ENCODE data around the gene TEPSIN.

The TEPSIN gene

DNA sequence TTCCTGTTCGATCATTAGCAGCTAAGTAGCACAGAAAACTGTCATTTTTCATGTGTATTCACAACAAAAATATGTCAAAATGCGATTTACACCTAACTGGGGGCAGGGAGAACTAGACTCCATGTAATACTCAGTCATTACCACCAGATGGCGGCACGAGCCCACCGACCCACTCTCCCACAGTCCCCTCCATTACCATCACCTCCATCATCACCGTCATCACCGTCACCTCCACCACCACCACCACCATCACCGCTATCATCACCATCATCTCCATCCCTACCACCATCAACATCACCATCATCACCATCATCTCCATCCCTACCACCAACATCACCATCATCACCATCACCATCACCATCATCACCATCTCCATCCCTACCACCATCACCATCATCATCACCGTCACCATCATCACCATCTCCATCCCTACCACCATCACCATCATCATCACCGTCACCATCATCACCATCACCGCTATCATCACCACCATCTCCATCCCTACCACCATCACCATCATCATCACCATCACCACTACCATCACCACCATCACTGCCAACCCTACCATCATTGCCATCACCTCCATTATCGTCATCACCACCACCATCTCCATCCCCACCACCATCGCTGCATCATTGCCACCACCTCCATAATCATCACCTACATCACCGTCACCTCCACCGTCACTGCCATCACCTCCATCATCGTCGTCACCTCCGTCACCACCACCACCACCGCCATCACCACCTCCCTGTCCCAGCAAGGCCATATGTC is 14.7 kb upstream of the TEPSIN start:
- Histone ChIP-seq H3K9me3 (ENCODE audit: control insufficient read depth, insufficient read depth, low read length) (no peaks in the 10 kb centered on the region), H3K4me1 (ENCODE audit: control insufficient read depth, insufficient read depth, low read length) (no peaks in the 10 kb centered on the region), H3K9ac (ENCODE audit: low read depth, low read length) (no peak overlapping the region), H3K4me3 (ENCODE audit: low read depth, low read length) (no peak overlapping the region), H3K36me3 (ENCODE audit: control insufficient read depth, insufficient read depth, low read length) (peaks cover 10% of the 10 kb centered on the region), H3K27me3 (ENCODE audit: control insufficient read depth, insufficient read depth, low read length) (no peaks in the 10 kb centered on the region)

DNA sequence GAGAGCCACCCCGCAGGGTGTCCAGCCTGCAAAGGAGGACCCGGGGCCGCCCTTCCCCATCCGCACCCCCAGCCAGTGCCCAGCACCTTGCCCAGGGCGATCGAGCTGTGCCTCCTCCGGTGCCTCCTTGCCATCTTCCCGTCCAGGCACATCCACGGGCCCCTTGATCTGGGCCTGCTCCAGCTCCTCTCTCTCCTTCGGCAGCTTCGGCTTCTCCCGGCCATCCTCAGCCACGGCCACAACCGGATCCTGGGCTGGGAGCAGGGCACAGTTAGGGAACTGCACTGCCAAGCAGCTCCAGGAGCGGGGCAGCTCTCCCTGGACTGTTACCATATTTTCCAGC is 14.1 kb upstream of the TEPSIN start:
- no peaks in the 10 kb centered on the region for H3K27me3 ChIP-seq (ENCODE audit: control insufficient read depth, insufficient read depth, low read length)
- no peaks in the 10 kb centered on the region for H3K4me1 ChIP-seq (ENCODE audit: control insufficient read depth, insufficient read depth, low read length)
- no peaks in the 10 kb centered on the region for H3K9me3 ChIP-seq (ENCODE audit: control insufficient read depth, insufficient read depth, low read length)
- peaks cover 10% of the 10 kb centered on the region for H3K36me3 ChIP-seq (ENCODE audit: control insufficient read depth, insufficient read depth, low read length)
- no peak overlapping the region for H3K4me3 ChIP-seq (ENCODE audit: low read depth, low read length)
- no peak overlapping the region for H3K9ac ChIP-seq (ENCODE audit: low read depth, low read length)

DNA sequence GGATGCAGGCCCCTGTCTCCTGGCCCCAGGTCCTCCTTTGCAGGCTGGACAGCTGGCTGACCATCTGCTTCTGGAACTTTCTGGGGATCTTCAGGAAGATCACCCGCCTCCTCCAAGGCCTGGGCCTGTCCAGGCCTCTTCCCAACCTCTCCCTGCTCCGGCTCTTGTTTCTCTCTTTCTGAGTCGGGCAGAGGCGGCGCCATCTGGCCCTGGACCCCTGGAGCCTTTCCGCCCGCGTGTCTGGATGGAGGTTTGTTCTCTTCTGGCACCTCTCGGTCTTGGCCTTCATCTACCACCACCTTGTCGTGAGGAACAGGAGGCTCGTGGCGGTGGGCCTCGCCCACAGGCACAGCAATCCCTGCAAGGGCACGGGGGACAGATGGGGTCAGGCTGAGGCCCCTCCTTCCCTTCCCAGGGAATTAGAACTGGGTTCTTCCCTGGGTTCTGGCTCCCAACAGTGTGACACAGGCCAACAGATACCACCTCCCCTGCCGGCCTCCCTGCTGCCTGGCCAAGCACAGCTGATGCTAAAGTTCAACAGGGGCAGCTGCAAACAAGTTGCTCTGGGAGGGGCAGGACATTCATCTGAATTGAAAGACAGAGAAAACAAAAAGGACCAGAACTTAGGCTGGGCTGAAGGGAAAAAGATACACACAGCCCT is 13.6 kb upstream of the TEPSIN start:
- H3K9me3 ChIP-seq (ENCODE audit: control insufficient read depth, insufficient read depth, low read length) = no peaks in the 10 kb centered on the region
- peaks cover 10% of the 10 kb centered on the region for H3K36me3 ChIP-seq (ENCODE audit: control insufficient read depth, insufficient read depth, low read length)
- H3K9ac ChIP-seq (ENCODE audit: low read depth, low read length) = no peak overlapping the region
- H3K27me3 ChIP-seq (ENCODE audit: control insufficient read depth, insufficient read depth, low read length) = no peaks in the 10 kb centered on the region
- no peaks in the 10 kb centered on the region for H3K4me1 ChIP-seq (ENCODE audit: control insufficient read depth, insufficient read depth, low read length)
- H3K4me3 ChIP-seq (ENCODE audit: low read depth, low read length) = no peak overlapping the region

DNA sequence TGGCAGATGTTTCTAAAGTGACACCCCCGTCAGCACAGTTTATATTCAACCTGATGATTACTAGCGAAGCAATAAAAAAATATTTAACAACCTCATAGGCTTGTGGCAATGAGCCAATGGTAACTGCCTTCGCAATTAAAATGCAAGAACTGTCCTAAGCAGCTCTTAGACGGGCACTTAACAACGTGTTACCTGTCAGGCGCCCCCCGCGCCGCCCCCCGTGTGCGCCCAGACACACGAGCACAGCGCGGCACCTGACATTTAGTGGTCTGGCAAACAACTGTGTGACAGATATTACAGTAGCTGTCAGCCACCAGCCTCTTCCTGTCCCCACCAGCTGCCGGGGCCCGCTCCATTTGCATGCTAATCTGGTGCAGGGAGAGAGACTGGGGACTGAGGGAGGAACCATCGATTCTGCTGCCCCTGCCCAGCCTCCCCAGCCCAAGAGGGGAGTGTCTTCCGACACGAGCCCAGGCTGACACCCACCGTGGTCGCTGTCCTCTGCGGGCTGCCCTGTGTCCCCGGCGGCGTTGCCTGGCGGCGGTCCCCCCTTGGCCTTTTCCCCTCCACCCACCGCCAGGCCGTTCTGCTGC is 12.9 kb upstream of the TEPSIN start:
- Histone ChIP-seq H3K27me3 (ENCODE audit: control insufficient read depth, insufficient read depth, low read length) (no peaks in the 10 kb centered on the region), H3K36me3 (ENCODE audit: control insufficient read depth, insufficient read depth, low read length) (peaks cover 10% of the 10 kb centered on the region), H3K4me3 (ENCODE audit: low read depth, low read length) (no peak overlapping the region), H3K9ac (ENCODE audit: low read depth, low read length) (no peak overlapping the region), H3K9me3 (ENCODE audit: control insufficient read depth, insufficient read depth, low read length) (no peaks in the 10 kb centered on the region), H3K4me1 (ENCODE audit: control insufficient read depth, insufficient read depth, low read length) (no peaks in the 10 kb centered on the region)

DNA sequence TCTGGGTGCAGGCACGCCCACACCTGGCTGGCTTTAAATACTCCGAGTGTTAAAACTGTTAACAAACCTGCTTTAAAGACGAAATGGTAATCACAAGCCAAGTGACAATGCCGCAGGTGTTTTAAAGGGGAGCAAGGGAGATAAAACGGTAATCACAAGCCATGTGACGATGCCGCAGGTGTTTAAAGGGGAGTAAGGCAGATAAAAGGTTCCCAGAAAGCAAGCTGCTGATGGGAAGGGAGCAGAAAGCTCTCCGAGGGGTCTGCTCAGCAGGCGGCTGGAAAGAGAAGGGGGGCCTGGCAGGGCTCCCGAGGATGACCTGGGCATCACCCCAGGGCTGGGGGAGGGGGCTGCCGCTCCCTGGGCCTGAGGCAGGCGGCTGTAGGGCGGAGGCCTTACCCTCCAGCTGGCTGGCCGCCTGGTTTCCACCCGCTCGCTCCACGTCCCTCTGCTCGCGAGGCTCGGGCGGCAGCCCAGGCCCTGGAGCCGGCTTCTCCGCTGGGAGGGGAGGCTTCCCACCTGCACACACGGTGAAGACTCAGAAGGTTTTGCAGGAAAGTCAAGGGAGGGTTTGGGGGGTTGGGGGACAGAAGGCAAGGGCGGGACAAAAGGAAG is 12.3 kb upstream of the TEPSIN start:
- H3K9ac ChIP-seq (ENCODE audit: low read depth, low read length) = no peak overlapping the region
- no peaks in the 10 kb centered on the region for H3K4me1 ChIP-seq (ENCODE audit: control insufficient read depth, insufficient read depth, low read length)
- H3K9me3 ChIP-seq (ENCODE audit: control insufficient read depth, insufficient read depth, low read length) = no peaks in the 10 kb centered on the region
- H3K4me3 ChIP-seq (ENCODE audit: low read depth, low read length) = no peak overlapping the region
- H3K36me3 ChIP-seq (ENCODE audit: control insufficient read depth, insufficient read depth, low read length) = peaks cover 10% of the 10 kb centered on the region
- no peaks in the 10 kb centered on the region for H3K27me3 ChIP-seq (ENCODE audit: control insufficient read depth, insufficient read depth, low read length)

DNA sequence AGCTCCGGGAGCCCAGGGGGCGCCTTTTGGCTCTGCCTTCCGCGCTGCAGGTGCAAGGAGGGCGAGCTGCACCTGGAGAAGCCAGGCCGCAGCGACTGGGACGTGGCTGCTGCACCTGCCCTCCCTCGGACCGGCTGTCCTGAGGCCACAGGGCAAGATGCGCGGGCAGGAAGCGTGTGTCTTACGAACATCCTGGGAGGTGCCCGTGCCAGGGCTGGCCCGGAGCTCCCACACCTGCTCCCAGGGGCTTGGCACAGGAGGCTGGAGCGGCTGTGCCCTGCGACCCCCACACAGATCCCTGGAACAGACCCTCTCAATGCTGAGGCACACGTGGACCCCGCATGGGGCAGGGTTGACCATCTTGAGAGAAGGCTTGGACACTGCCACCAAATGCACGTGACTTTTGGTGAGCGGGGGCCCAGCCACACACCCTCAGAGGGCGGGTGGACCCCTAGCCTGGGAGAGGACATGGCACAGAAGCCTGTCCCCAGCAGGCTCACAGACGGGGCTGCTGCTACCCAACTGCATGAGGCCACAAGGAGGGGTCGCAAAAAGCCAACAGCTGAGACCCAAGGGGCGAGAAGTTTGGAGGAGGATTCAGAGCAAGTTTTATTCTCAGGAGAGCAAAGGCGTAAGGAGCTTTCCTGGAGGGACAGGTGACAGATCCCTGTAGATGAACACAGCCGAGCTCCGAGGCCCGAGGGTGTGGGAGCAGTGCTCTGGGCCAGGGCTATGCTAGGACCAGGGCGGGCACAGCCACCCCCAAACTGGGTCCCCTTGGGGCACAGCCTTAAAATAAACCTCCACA is 11.6 kb upstream of the TEPSIN start:
- H3K4me3 ChIP-seq (ENCODE audit: low read depth, low read length) = no peak overlapping the region
- H3K9ac ChIP-seq (ENCODE audit: low read depth, low read length) = no peak overlapping the region
- H3K4me1 ChIP-seq (ENCODE audit: control insufficient read depth, insufficient read depth, low read length) = no peaks in the 10 kb centered on the region
- H3K9me3 ChIP-seq (ENCODE audit: control insufficient read depth, insufficient read depth, low read length) = no peaks in the 10 kb centered on the region
- H3K27me3 ChIP-seq (ENCODE audit: control insufficient read depth, insufficient read depth, low read length) = no peaks in the 10 kb centered on the region
- peaks cover 10% of the 10 kb centered on the region for H3K36me3 ChIP-seq (ENCODE audit: control insufficient read depth, insufficient read depth, low read length)

DNA sequence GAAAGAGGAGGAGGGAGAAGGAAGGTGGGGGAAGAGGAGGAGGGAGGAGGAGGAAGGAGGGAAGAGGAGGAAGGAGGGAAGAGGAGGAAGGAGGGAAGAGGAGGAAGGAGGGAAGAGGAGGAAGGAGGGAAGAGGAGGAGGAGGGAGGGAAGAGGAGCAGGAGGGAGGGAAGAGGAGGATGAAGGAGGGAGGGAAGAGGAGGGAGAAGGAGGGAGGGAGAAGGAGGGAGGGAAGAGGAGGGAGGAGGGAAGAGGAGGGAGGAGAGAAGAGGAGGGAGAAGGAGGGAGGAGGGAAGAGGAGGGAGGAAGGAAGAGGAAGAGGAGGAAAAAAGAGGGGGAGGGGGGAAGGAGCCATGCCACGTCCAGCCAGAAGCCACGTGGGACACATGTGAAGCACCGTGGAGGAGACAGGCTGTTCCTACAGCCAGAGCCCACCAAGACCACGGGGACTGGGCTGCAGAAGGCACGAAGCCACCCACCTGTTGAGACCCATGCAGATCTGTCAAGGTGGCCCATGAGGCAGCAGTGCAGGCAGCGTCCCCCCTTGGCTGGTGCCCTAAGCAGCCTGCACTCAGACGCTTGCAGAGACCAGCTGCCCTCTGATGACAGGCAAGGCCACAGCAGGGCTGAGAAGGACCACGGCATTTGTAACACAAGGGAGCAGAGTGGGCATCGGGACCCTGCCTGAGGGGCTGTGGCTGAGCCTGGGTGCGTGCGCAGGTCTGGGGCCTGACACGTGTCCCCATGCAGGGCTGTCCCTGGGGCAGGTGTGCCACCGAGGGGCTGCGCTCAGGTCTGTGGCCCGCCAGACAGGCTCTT is 10.6 kb upstream of the TEPSIN start:
- Histone ChIP-seq H3K4me3 (ENCODE audit: low read depth, low read length) (no peak overlapping the region), H3K9me3 (ENCODE audit: control insufficient read depth, insufficient read depth, low read length) (no peaks in the 10 kb centered on the region), H3K4me1 (ENCODE audit: control insufficient read depth, insufficient read depth, low read length) (no peaks in the 10 kb centered on the region), H3K9ac (ENCODE audit: low read depth, low read length) (no peak overlapping the region), H3K27me3 (ENCODE audit: control insufficient read depth, insufficient read depth, low read length) (no peaks in the 10 kb centered on the region), H3K36me3 (ENCODE audit: control insufficient read depth, insufficient read depth, low read length) (peaks cover 10% of the 10 kb centered on the region)

DNA sequence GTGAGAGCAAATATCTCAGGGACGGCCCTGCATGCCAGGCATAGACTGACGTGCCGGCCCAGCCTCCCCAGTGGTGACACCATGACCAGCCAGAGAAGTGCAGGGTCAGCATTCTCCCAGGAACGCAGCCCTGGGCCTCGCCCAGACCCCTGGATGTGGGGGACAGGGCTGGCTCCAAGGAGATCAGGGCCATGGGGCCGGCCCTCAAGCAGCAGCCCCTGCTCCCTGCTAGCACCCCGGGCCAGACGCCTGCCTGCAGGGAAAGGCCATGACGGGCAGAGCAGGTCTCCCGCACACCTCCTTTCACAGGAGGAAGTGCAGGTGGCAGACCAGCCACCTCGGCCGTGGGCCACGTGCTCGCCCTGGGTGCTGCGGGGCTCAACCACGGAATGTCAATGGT is 9.8 kb upstream of the TEPSIN start:
- Histone ChIP-seq H3K4me3 (ENCODE audit: low read depth, low read length) (no peak overlapping the region), H3K36me3 (ENCODE audit: control insufficient read depth, insufficient read depth, low read length) (peaks cover 10% of the 10 kb centered on the region), H3K27me3 (ENCODE audit: control insufficient read depth, insufficient read depth, low read length) (no peaks in the 10 kb centered on the region), H3K9me3 (ENCODE audit: control insufficient read depth, insufficient read depth, low read length) (no peaks in the 10 kb centered on the region), H3K4me1 (ENCODE audit: control insufficient read depth, insufficient read depth, low read length) (no peaks in the 10 kb centered on the region), H3K9ac (ENCODE audit: low read depth, low read length) (no peak overlapping the region)

DNA sequence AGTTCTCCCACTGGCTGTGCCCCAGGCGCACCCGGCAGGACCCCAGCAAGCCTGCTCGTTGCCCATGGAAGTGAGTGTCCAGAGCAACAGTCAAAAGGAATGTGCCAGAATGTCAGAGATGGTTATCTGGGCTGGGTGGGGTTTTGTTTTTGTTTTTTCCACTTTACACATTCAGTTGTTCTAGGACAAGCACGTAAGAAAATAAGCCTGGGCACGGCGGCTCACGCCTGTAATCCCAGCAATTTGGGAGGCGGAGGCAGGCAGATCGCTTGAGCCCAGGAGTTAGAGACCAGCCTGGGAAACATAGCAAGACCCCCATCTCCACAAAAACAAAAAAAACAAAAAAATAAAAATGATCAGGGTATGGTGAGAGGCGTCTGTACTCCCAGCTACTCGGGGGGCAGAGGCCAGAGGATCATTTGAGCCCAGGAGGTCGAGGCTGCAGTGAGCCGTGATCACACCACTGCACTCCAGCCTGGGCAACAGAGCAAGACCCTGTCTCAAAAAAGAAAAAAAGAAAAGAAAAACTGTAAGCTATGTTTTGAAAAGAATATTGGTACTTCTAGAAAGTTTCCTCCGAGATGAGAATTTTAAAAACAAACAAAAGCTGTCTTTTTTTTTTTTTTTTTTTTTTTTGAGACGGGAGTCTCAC is 8.6 kb upstream of the TEPSIN start:
- H3K27me3 ChIP-seq (ENCODE audit: control insufficient read depth, insufficient read depth, low read length) = no peaks in the 10 kb centered on the region
- peaks cover 5% of the 10 kb centered on the region for H3K4me1 ChIP-seq (ENCODE audit: control insufficient read depth, insufficient read depth, low read length)
- H3K9me3 ChIP-seq (ENCODE audit: control insufficient read depth, insufficient read depth, low read length) = no peaks in the 10 kb centered on the region
- H3K4me3 ChIP-seq (ENCODE audit: low read depth, low read length) = no peak overlapping the region
- no peak overlapping the region for H3K9ac ChIP-seq (ENCODE audit: low read depth, low read length)
- H3K36me3 ChIP-seq (ENCODE audit: control insufficient read depth, insufficient read depth, low read length) = peaks cover 10% of the 10 kb centered on the region

DNA sequence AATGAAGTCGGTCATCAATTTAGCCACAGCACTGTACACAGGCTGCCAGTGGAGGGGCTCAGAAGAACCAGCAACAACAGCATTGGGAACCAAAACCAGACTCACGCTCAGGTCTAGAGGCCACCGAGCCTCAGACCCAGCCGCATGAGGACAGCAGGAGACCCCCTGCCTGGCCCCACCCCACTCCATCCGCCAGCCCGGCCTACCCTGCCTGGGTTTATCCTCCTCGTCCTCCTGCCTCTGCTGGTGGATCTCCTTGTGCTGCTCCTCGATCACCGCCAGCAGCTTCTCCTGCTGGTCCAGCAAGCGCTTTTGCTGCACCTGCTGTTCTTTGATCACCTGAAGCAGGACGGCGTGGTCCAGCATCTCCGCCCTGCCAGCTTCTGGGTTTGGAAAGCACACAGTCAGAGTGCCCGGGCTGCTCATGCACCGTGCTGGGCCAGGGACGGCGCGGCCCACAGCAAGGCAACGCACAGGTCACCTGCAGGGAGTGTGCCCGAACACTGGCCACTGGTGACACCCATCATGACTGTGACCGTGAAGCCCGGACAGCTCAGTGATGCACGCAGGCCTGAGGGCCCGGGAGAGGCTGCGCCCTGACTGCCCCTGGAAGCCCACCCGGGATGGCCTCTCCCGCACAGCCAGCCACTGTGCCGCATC is 8.0 kb upstream of the TEPSIN start:
- Histone ChIP-seq H3K36me3 (ENCODE audit: control insufficient read depth, insufficient read depth, low read length) (peaks cover 7% of the 10 kb centered on the region), H3K4me1 (ENCODE audit: control insufficient read depth, insufficient read depth, low read length) (peaks cover 5% of the 10 kb centered on the region), H3K9me3 (ENCODE audit: control insufficient read depth, insufficient read depth, low read length) (no peaks in the 10 kb centered on the region), H3K9ac (ENCODE audit: low read depth, low read length) (no peak overlapping the region), H3K27me3 (ENCODE audit: control insufficient read depth, insufficient read depth, low read length) (no peaks in the 10 kb centered on the region), H3K4me3 (ENCODE audit: low read depth, low read length) (no peak overlapping the region)
